ENCODE data around the gene TULP1. TPM values are rescaled to one million over a fixed set of nuclear protein-coding genes. Genes with fewer than 3 reads are reported as not detected.
A peak's percentile ranks its signal among the peaks of the same experiment; 100 is the strongest.

TULP1 gene
- total RNA-seq, 1 experiment from 2014 or later: not detected

- ChIA-PET CTCF (no interaction called here), POLR2A (ENCODE audit: unreplicated experiment) (no interaction called here)
- no peak overlapping the region for H3K4me3 ChIP-seq (ENCODE audit: low read length)
- H3K9me2 ChIP-seq (replicated peaks; ENCODE audit: low read length): no peaks in the 10 kb centered on the region
- no peaks in the 10 kb centered on the region for H4K20me1 ChIP-seq (ENCODE audit: low read length)
- no peak for TF ChIP-seq CTCF (conservative IDR thresholded peaks at IDR 0.05; ENCODE audit: low read depth, low read length)
- no peak for TF ChIP-seq EZH2phosphoT487 (IDR thresholded peaks at IDR 0.05; ENCODE audit: borderline replicate concordance, low read length)
- TF ChIP-seq EZH2 (IDR thresholded peaks at IDR 0.05; ENCODE audit: low read length, unreplicated experiment): no peak
- H3K27ac ChIP-seq (ENCODE audit: low read length): no peak overlapping the region
- H3K9ac ChIP-seq (ENCODE audit: low read length): no peak overlapping the region
- H3K4me1 ChIP-seq (ENCODE audit: insufficient read depth, low read length): no peaks in the 10 kb centered on the region
- intact Hi-C loops (cut with micrococcal nuclease): no loop called here
- no peaks in the 10 kb centered on the region for H3K27me3 ChIP-seq (ENCODE audit: low read length)
- no peak overlapping the region for H2AFZ ChIP-seq (ENCODE audit: low read length)
- H3K4me2 ChIP-seq (ENCODE audit: low read length): no peak overlapping the region
- no TSS peak for BruUV-seq (replicated peaks)
- H3K79me2 ChIP-seq (ENCODE audit: low read length): no peaks in the 10 kb centered on the region
- H3F3A ChIP-seq (ENCODE audit: low read length, unreplicated experiment): no peaks in the 10 kb centered on the region
- H3K36me3 ChIP-seq (ENCODE audit: low read depth, low read length): no peaks in the 10 kb centered on the region
- peaks cover 9% of the 10 kb centered on the region; the same call in 1 of the 2 replicates for H3K9me3 ChIP-seq (ENCODE audit: low read length)
- ATAC-seq: no peak
- no peak for DNase-seq
These were observed 42.1 kb upstream of the TULP1 start for GRCh38 chr6:35554811-35555210.

GRCh38 chr6:35553315-35553714, 40.6 kb upstream of the TULP1 start:
- H3K4me3 ChIP-seq (ENCODE audit: low read length): no peak overlapping the region
- H3K79me2 ChIP-seq (ENCODE audit: low read length): no peaks in the 10 kb centered on the region
- ATAC-seq: no peak
- no peaks in the 10 kb centered on the region for H3K9me2 ChIP-seq (replicated peaks; ENCODE audit: low read length)
- no peak overlapping the region for H3K9ac ChIP-seq (ENCODE audit: low read length)
- no peak for DNase-seq
- no peaks in the 10 kb centered on the region for H3K27me3 ChIP-seq (ENCODE audit: low read length)
- ChIA-PET CTCF (no interaction called here), POLR2A (ENCODE audit: unreplicated experiment) (no interaction called here)
- peaks cover 9% of the 10 kb centered on the region; the same call in 1 of the 2 replicates for H3K9me3 ChIP-seq (ENCODE audit: low read length)
- TF ChIP-seq CTCF (conservative IDR thresholded peaks at IDR 0.05; ENCODE audit: low read depth, low read length) (no peak), EZH2phosphoT487 (IDR thresholded peaks at IDR 0.05; ENCODE audit: borderline replicate concordance, low read length) (no peak), EZH2 (IDR thresholded peaks at IDR 0.05; ENCODE audit: low read length, unreplicated experiment) (no peak)
- BruUV-seq (replicated peaks): no TSS peak
- H3K4me2 ChIP-seq (ENCODE audit: low read length): no peak overlapping the region
- H4K20me1 ChIP-seq (ENCODE audit: low read length): no peaks in the 10 kb centered on the region
- no peak overlapping the region for H3K27ac ChIP-seq (ENCODE audit: low read length)
- no peaks in the 10 kb centered on the region for H3K4me1 ChIP-seq (ENCODE audit: insufficient read depth, low read length)
- H3F3A ChIP-seq (ENCODE audit: low read length, unreplicated experiment): no peaks in the 10 kb centered on the region
- no peak overlapping the region for H2AFZ ChIP-seq (ENCODE audit: low read length)
- H3K36me3 ChIP-seq (ENCODE audit: low read depth, low read length): no peaks in the 10 kb centered on the region
- intact Hi-C loops (cut with micrococcal nuclease): loop anchor here (2.0 kb wide), 1 partner anchor 31 kb away; no protein-coding TSS in a partner anchor

- Histone ChIP-seq H2AFZ (ENCODE audit: low read length) (no peak overlapping the region), H3K27me3 (ENCODE audit: low read length) (no peaks in the 10 kb centered on the region), H3K4me3 (ENCODE audit: low read length) (no peak overlapping the region), H3K9ac (ENCODE audit: low read length) (no peak overlapping the region), H3K9me2 (replicated peaks; ENCODE audit: low read length) (no peaks in the 10 kb centered on the region), H3K4me1 (ENCODE audit: insufficient read depth, low read length) (no peaks in the 10 kb centered on the region), H3K36me3 (ENCODE audit: low read depth, low read length) (no peaks in the 10 kb centered on the region), H3F3A (ENCODE audit: low read length, unreplicated experiment) (no peaks in the 10 kb centered on the region), H3K79me2 (ENCODE audit: low read length) (no peaks in the 10 kb centered on the region), H3K9me3 (ENCODE audit: low read length) (peaks cover 9% of the 10 kb centered on the region; the same call in 1 of the 2 replicates), H3K4me2 (ENCODE audit: low read length) (no peak overlapping the region), H4K20me1 (ENCODE audit: low read length) (no peaks in the 10 kb centered on the region), H3K27ac (ENCODE audit: low read length) (no peak overlapping the region)
- ChIA-PET CTCF (interaction anchor here (0.5 to 1.0 kb wide), 6 partner anchors 9 to 270 kb away, joined by 3 to 4 read pairs (median 3); partner anchors contain the start of gene FANCE), POLR2A (ENCODE audit: unreplicated experiment) (interaction anchor here (0.8 kb wide), 1 partner anchor 119 kb away, joined by 3 read pairs; no protein-coding TSS in a partner anchor)
- ATAC-seq (peak; percentile 40; the same call in 1 of the 2 replicates), DNase-seq (peak; percentile 80)
- TF ChIP-seq EZH2 (IDR thresholded peaks at IDR 0.05; ENCODE audit: low read length, unreplicated experiment): no peak
- TF ChIP-seq CTCF (conservative IDR thresholded peaks at IDR 0.05; ENCODE audit: low read depth, low read length): peak; percentile 94
- BruUV-seq (replicated peaks): no TSS peak
- intact Hi-C loops (cut with micrococcal nuclease): loop anchor here (2.0 kb wide), 1 partner anchor 30 kb away; no protein-coding TSS in a partner anchor
These were observed 39.7 kb upstream of the TULP1 start for GRCh38 chr6:35552285-35552917.
